Central memory CD4-positive, alpha-beta T cell (primary cell): ENCODE measurements around the gene KIAA1210.
"Not testable (repeated sequence)": the region's sequence is repeated elsewhere in the genome, so short reads cannot be mapped to it uniquely, and the experiment has no call there.

ENCODE experiments used
- DNase-seq: peaks from one replicate; pipeline ENCODE4 v3.0.0; 2022

The KIAA1210 gene

GRCh38 chrX:119030990-119031389 is 96.6 kb downstream of the KIAA1210 start:
- DNase-seq: no peak

GRCh38 chrX:119029656-119030055 is 98.0 kb downstream of the KIAA1210 start:
- not testable (repeated sequence) for DNase-seq

- DNase-seq: no peak
These were observed 98.8 kb downstream of the KIAA1210 start for GRCh38 chrX:119028733-119029330.
